Upper lobe of right lung (tissue), 1 donor: Measurements from ENCODE around the gene TDRD10. TPM values are rescaled to one million over a fixed set of nuclear protein-coding genes. Genes with fewer than 3 reads are reported as not detected.

ENCODE experiments used
- ATAC-seq: fragments of 200-7000 bp; cut with Tn5 transposase; one replicate; pipeline ENCODE4 v1.9.1; 2020; ENCODE audit warnings: mild to moderate bottlenecking, moderate library complexity
- DNase-seq: peaks from one replicate; pipeline ENCODE4 v3.0.0-alpha.2; 2020
- H3K27ac ChIP-seq: fragments of 200-600 bp; one replicate; pipeline ENCODE4 v1.8.0; 2022
- H3K27me3 ChIP-seq: fragments of 200-600 bp; one replicate; pipeline ENCODE4 v1.8.0; 2022; ENCODE audit warnings: mild to moderate bottlenecking
- H3K36me3 ChIP-seq: fragments of 200-600 bp; one replicate; pipeline ENCODE4 v1.8.0; 2022
- H3K4me1 ChIP-seq: fragments of 200-600 bp; one replicate; pipeline ENCODE4 v1.8.0; 2022
- H3K4me3 ChIP-seq: fragments of 200-600 bp; one replicate; pipeline ENCODE4 v1.8.0; 2022; ENCODE audit warnings: mild to moderate bottlenecking
- H3K9me3 ChIP-seq: fragments of 200-600 bp; one replicate; pipeline ENCODE4 v1.8.0; 2022
- intact Hi-C: fragments of 100-400 bp; cut with DNase I; formaldehyde crosslinking; loops from one replicate; pipeline ENCODE4 v1.11.0; 2022
- total RNA-seq: library from RNA; stranded (reverse); fragmentation: NEBNext Ultra II Directional; extraction: Animal tissue kit (Norgen Biotek cat#: 25700); gene quantifications from one replicate; pipeline ENCODE4 v1.2.1, GENCODE V29; 2021
- TF ChIP-seq, protein P1 (sequence below): fragments of 200-600 bp; IDR thresholded peaks from one replicate; pipeline ENCODE4 v1.8.0; 2022; ENCODE audit warnings: antibody characterized with exemption
- donor health status: DM: no; HTN: yes; CAD: no; lungs with severe emphysema.

Gene TDRD10
- total RNA-seq, 1 donor from 2014 or later = 21.7 TPM

DNA sequence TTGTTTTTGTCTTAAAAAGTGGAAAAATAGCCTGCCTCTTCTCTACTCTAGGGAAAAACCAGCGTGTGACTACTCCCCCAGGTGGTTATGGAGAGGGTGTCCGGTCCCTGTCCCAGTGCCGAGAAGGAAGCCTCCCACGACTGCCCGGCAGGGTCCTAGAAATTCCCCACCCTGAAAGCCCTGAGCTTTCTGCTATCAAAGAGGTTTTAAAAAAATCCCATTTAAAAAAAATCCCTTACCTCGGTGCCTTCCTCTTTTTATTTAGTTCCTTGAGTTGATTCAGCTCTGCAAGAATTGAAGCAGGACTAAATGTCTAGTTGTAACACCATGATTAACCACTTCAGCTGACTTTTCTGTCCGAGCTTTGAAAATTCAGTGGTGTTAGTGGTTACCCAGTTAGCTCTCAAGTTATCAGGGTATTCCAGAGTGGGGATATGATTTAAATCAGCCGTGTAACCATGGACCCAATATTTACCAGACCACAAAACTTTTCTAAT lies 35.0 kb upstream of the TDRD10 start:
- Histone ChIP-seq H3K4me3 (no peak overlapping the region), H3K9me3 (no peaks in the 10 kb centered on the region), H3K27me3 (no peaks in the 10 kb centered on the region), H3K36me3 (peaks cover 8% of the 10 kb centered on the region), H3K4me1 (peaks cover 26% of the 10 kb centered on the region), H3K27ac (peak overlapping the region; percentile 17)
- intact Hi-C loops = no loop called here
- TF ChIP-seq, protein P1, sequence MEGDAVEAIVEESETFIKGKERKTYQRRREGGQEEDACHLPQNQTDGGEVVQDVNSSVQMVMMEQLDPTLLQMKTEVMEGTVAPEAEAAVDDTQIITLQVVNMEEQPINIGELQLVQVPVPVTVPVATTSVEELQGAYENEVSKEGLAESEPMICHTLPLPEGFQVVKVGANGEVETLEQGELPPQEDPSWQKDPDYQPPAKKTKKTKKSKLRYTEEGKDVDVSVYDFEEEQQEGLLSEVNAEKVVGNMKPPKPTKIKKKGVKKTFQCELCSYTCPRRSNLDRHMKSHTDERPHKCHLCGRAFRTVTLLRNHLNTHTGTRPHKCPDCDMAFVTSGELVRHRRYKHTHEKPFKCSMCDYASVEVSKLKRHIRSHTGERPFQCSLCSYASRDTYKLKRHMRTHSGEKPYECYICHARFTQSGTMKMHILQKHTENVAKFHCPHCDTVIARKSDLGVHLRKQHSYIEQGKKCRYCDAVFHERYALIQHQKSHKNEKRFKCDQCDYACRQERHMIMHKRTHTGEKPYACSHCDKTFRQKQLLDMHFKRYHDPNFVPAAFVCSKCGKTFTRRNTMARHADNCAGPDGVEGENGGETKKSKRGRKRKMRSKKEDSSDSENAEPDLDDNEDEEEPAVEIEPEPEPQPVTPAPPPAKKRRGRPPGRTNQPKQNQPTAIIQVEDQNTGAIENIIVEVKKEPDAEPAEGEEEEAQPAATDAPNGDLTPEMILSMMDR = peak; percentile 15
- DNase-seq (peak; percentile 45), ATAC-seq (no peak)

DNA sequence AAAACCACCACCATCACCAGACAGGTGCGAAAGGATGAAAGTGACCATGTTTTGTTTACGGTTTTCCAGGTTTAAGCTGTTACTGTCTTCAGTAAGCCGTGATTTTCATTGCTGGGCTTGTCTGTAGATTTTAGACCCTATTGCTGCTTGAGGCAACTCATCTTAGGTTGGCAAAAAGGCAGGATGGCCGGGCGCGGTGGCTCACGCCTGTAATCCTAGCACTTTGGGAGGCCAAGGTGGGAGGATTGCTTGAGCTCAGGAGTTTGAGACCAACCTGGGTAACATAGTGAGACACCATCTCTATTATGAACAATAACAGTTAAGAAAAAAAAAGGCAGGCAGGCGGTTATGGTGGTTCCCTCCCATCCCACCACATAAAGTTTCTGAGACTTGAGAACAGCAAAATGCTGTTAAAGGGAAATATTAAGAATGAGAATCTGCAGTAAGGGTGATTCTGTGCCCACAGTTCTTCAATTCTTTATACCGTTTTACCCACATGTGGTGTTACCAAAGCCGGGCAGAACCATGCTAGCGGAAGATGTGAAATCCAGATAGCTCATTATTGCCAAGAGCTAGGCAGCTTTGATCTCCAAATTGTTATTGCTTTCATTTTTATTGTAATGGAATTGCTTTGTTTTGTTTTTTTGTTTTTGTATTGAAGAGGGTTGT lies 34.5 kb upstream of the TDRD10 start:
- TF ChIP-seq, protein P1 = no peak
- ATAC-seq (no peak), DNase-seq (peak; percentile 36)
- peaks cover 8% of the 10 kb centered on the region for H3K36me3 ChIP-seq
- H3K4me1 ChIP-seq = peaks cover 20% of the 10 kb centered on the region
- H3K27ac ChIP-seq = no peak overlapping the region
- no peaks in the 10 kb centered on the region for H3K9me3 ChIP-seq
- H3K4me3 ChIP-seq = no peak overlapping the region
- intact Hi-C loops = no loop called here
- H3K27me3 ChIP-seq = no peaks in the 10 kb centered on the region

GRCh38 chr1:154468535-154469250 lies 33.3 kb upstream of the TDRD10 start:
- H3K9me3 ChIP-seq = no peaks in the 10 kb centered on the region
- no peak overlapping the region for H3K27ac ChIP-seq
- no peak overlapping the region for H3K4me3 ChIP-seq
- no peak for ATAC-seq
- peak; percentile 40 for DNase-seq
- no peaks in the 10 kb centered on the region for H3K27me3 ChIP-seq
- H3K36me3 ChIP-seq = peaks cover 8% of the 10 kb centered on the region
- intact Hi-C loops = no loop called here
- TF ChIP-seq, protein P1 = no peak
- peaks cover 8% of the 10 kb centered on the region for H3K4me1 ChIP-seq

GRCh38 chr1:154469844-154470560 lies 32.0 kb upstream of the TDRD10 start:
- Histone ChIP-seq H3K27me3 (no peaks in the 10 kb centered on the region), H3K4me3 (no peak overlapping the region), H3K36me3 (peaks cover 6% of the 10 kb centered on the region), H3K27ac (no peak overlapping the region), H3K9me3 (no peaks in the 10 kb centered on the region), H3K4me1 (peaks cover 9% of the 10 kb centered on the region)
- DNase-seq = peak; percentile 81
- intact Hi-C loops = loop anchor here (10.0 kb wide), 1 partner anchor 75 kb away; no protein-coding TSS in a partner anchor
- peak; percentile 86 for ATAC-seq
- TF ChIP-seq, protein P1 = peak; percentile 11

GRCh38 chr1:154471304-154471703 lies 30.7 kb upstream of the TDRD10 start:
- intact Hi-C loops = loop anchor here (10.0 kb wide), 1 partner anchor 73 kb away; no protein-coding TSS in a partner anchor
- no peaks in the 10 kb centered on the region for H3K36me3 ChIP-seq
- TF ChIP-seq, protein P1 = no peak
- no peak overlapping the region for H3K27ac ChIP-seq
- no peak for ATAC-seq
- no peak for DNase-seq
- H3K9me3 ChIP-seq = no peaks in the 10 kb centered on the region
- no peaks in the 10 kb centered on the region for H3K27me3 ChIP-seq
- no peak overlapping the region for H3K4me3 ChIP-seq
- peaks cover 15% of the 10 kb centered on the region for H3K4me1 ChIP-seq
